ENCODE data around the gene PSMD11. TPM values are rescaled to one million over a fixed set of nuclear protein-coding genes. Genes with fewer than 3 reads are reported as not detected.

The PSMD11 gene
- total RNA-seq, 4 donors from 2014 or later, result 43.3 to 81.0 (median 57.3) TPM

DNA sequence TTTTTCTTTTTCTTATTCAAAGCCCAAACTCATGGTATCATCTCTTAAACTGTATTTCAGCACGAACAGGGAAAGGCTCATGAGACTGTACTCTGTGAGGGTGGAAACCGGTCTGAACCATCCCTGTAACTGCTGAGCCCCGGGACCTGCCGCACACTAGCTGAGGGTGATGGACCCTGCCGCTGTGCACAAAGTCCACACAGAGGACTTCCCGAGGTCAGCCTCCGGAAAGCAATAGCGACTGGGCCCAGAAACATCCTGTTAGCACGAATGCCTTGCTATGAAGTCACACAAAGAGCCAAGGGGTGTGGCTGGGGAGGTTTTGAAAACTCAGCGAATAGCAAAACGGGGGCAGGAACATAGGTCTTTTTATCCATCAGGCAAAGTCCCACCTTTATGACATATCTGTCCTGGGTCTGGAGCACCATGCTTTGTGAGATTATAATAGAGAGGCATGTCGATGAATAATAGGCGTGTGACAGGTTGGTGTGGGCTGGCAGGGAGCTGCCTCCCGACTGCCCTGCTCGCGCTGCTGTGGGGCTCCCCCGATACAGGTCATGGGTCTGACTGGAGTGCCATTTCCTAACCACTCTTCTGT, 75.9 kb downstream of the PSMD11 start:
- TF ChIP-seq, protein P1, sequence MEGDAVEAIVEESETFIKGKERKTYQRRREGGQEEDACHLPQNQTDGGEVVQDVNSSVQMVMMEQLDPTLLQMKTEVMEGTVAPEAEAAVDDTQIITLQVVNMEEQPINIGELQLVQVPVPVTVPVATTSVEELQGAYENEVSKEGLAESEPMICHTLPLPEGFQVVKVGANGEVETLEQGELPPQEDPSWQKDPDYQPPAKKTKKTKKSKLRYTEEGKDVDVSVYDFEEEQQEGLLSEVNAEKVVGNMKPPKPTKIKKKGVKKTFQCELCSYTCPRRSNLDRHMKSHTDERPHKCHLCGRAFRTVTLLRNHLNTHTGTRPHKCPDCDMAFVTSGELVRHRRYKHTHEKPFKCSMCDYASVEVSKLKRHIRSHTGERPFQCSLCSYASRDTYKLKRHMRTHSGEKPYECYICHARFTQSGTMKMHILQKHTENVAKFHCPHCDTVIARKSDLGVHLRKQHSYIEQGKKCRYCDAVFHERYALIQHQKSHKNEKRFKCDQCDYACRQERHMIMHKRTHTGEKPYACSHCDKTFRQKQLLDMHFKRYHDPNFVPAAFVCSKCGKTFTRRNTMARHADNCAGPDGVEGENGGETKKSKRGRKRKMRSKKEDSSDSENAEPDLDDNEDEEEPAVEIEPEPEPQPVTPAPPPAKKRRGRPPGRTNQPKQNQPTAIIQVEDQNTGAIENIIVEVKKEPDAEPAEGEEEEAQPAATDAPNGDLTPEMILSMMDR (IDR thresholded peaks at IDR 0.05; ENCODE audit: low read depth), result no peak

DNA sequence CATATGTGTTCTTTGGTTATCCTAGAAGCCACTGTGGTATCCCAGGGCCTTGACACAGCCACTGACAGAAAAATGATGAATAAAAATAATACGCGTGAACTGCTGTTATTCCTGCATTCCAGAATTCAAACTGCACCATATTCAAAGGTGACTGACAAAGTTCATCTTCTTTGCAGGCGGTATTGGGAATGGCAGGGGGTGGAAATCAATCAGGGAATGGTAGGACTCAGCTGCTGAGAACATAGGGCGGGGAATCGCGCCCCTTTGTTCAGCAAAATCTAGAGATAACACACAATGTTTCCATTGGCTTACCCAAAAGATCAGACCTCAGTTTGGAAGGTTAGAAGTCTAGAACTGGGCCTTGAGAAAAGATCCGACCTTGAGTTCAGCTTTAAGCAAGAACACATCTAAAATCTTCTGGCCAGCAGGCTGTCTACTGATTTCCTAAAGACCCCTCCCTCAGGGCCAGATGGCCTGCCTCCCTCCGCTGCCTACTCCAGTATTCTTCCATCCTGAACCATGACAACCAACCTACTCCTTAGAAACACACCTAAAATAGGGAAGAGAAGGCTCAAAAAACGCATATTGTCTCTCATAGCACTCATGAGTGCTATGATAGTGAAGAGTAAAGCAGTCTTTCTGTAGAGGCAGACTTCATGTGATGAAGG, 76.6 kb downstream of the PSMD11 start:
- TF ChIP-seq, protein P1 (IDR thresholded peaks at IDR 0.05; ENCODE audit: low read depth), result no peak

DNA sequence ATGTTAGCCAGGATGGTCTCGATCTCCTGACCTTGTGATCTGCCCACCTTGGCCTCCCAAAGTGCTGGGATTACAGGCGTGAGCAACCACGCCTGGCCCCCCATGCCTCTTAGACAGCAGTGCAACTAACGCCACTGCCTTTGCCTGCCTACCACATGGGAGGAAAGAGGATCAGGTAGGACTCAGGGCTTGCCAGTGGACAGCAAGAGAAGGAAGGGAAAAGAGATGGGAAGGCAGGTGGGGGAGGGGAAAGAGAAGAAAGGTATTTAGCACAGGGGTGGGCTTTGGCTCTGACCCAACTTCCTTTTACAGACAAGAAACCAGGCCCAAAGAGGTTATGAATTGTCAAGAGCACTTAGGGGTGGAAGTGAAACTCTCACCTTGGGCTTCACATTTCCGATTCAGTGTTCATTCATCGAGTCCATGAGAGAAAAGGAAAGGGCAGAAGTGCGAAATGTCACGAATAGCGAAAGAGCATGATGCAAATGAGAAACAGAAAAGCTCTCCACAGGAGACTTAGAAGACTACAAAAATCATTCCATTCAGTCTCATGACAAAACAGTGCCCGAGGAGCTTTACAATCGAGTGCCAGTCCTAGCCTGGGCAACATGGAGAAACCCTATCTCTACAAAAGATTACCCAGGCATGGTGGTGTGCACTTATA, 78.8 kb downstream of the PSMD11 start:
- TF ChIP-seq, protein P1 (IDR thresholded peaks at IDR 0.05; ENCODE audit: low read depth), result no peak

DNA sequence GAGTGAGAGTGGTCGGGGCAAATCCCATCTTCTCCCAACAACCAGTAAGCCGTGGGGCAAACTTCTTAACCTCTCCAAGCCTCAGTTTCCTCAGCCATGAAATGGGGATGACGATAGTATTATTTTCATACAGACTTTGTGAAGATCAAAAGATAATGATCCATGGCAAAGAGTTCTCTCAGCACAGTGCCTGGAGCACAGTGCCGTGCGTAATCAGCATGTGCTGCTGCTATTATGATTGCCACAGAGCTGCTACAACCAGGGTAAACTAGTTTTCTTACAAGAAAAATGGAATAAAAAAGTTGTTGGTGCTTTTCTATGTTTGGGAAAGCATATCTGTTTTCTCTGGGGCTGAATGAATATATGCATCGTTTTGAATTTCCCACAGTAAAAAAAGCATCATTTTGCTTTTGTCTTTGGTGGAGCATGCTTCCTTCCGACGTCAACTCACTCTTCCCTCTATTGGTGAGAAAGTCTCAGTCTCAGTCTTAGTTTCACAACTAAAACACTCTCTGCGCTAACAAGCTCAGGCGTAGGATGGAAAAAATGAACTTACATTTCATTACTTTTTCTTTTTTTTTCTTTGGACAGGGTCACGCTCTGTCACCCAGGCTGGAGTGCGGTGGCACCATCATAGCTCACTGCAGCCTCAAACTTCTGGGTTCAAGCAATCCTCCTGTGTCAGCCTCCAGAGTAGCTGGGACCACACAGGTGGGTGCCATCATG, 79.7 kb downstream of the PSMD11 start:
- TF ChIP-seq, protein P1 (IDR thresholded peaks at IDR 0.05; ENCODE audit: low read depth), result no peak

DNA sequence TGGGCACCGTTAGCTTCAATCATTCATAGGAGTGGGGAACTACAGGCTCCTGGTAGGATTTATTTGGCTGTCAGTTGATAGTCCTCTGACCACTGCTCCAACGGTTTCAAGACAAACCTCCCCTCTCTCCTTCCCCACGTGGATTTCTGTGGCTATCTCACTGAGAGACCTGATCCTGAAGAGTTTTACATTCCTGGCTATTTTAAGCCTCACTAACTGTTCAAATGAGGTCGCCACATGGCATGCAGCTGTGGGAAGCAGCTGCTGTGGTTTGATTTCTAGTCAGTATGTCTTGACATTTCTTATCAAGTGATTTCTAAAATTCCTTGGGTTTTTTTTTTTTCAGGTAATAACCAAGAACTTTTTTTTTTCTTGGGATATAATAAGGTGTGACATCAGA, 80.8 kb downstream of the PSMD11 start:
- TF ChIP-seq, protein P1 (IDR thresholded peaks at IDR 0.05; ENCODE audit: low read depth), result no peak

DNA sequence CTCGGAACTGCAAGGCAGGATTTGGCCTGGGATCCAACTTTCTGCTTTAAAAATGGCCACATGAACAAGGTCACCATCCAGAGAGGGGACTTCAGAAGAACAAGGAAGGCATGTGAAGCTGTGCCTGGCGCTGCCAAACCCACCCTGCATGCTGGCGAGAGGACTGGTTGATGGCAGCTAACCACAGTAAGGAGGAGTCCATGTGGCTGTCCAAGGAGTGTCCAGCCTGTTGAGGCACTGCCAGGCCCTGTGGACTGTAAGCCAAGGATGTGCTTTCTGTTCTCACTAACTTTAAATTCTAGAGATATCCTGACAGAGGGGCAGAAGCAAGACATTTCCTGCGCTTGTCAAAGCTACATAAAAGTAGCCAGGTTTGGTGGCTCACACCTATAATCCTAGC, 82.8 kb downstream of the PSMD11 start:
- TF ChIP-seq, protein P1 (IDR thresholded peaks at IDR 0.05; ENCODE audit: low read depth), result no peak

DNA sequence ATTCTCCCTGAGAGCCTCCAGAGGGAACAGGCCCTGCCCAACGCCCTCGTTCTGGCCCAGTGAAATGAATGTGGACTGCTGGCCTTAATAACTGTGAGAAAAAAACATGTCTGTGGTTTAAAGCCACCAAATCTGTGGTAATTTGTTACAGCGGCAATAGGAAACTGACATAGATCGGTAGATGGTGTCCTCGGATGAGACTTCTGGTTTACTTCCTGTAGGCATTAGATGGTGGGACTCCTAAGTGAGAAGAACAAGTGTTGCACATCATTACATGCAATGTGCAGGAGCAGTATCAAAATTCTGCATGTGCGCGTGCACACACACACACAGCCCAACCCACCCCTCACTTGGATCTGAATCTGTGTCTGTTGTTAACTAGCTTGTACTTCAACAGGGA, 84.5 kb downstream of the PSMD11 start:
- TF ChIP-seq, protein P1 (IDR thresholded peaks at IDR 0.05; ENCODE audit: low read depth), result no peak
